Kidney epithelial cell (primary cell): ENCODE results near the gene NPBWR2. TPM values are rescaled to one million over a fixed set of nuclear protein-coding genes. Genes with fewer than 3 reads are reported as not detected.
A peak's percentile ranks its signal among the peaks of the same experiment; 100 is the strongest.
"Not testable (repeated sequence)": the region's sequence is repeated elsewhere in the genome, so short reads cannot be mapped to it uniquely, and the experiment has no call there.

Experiments
- DNase-seq: peaks from one replicate; pipeline ENCODE4 v3.0.0-alpha.2; 2010; ENCODE audit warnings: low read depth
- H3K27me3 ChIP-seq: 2 replicates; pipeline ENCODE4 v1.6.0; 2011; ENCODE audit warnings: low read length; ENCODE audit not compliant: control insufficient read depth, insufficient read depth
- H3K36me3 ChIP-seq: 2 replicates; pipeline ENCODE4 v1.5.1; 2011; ENCODE audit warnings: low read length; ENCODE audit not compliant: control insufficient read depth, insufficient read depth
- H3K4me3 ChIP-seq: 2 replicates; pipeline ENCODE4 v1.5.1; 2011; ENCODE audit warnings: low read depth, mild to moderate bottlenecking, control low read depth, low read length
- total RNA-seq: library from RNA; depleted of rRNA; stranded (reverse); fragments of >200 nt; gene quantifications from 2 replicates; pipeline ENCODE4 v1.2.3, GENCODE V29; 2015
- TF ChIP-seq, protein P1 (sequence below): IDR thresholded peaks from 2 replicates; pipeline ENCODE4 v1.5.1; 2011; ENCODE audit warnings: mild to moderate bottlenecking, moderate library complexity, low read length, control low read depth, inconsistent platforms; ENCODE audit not compliant: insufficient read depth, poor library complexity, severe bottlenecking

The NPBWR2 gene
- total RNA-seq, 1 donor from 2014 or later, result not detected

DNA sequence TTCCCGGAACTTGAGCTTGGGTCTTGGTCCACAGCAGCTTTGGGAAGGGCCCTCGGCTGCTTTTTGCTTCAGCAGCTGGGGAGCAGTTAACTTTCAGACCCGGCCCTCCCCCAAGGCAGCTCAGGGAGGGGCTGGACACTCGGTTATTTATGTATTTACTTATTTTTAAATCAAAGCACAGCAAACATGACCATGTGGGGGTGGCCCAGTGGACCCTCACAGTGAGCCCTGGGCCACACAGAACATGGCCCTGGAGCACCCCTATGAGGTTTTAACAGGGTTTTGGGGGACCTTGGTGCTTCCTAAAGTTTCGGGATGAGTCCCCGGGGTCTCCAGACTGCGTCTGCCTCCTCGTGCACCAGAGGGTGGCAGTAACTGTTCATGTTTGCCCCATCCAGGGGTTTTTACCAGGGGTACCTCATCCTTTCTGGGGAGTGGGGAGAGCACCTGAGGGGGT, 26.6 kb upstream of the NPBWR2 start:
- no peak for DNase-seq
- Histone ChIP-seq H3K4me3 (no peak overlapping the region), H3K27me3 (peaks cover 3% of the 10 kb centered on the region), H3K36me3 (no peaks in the 10 kb centered on the region)
- TF ChIP-seq, protein P1, sequence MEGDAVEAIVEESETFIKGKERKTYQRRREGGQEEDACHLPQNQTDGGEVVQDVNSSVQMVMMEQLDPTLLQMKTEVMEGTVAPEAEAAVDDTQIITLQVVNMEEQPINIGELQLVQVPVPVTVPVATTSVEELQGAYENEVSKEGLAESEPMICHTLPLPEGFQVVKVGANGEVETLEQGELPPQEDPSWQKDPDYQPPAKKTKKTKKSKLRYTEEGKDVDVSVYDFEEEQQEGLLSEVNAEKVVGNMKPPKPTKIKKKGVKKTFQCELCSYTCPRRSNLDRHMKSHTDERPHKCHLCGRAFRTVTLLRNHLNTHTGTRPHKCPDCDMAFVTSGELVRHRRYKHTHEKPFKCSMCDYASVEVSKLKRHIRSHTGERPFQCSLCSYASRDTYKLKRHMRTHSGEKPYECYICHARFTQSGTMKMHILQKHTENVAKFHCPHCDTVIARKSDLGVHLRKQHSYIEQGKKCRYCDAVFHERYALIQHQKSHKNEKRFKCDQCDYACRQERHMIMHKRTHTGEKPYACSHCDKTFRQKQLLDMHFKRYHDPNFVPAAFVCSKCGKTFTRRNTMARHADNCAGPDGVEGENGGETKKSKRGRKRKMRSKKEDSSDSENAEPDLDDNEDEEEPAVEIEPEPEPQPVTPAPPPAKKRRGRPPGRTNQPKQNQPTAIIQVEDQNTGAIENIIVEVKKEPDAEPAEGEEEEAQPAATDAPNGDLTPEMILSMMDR, result peak; percentile 34

DNA sequence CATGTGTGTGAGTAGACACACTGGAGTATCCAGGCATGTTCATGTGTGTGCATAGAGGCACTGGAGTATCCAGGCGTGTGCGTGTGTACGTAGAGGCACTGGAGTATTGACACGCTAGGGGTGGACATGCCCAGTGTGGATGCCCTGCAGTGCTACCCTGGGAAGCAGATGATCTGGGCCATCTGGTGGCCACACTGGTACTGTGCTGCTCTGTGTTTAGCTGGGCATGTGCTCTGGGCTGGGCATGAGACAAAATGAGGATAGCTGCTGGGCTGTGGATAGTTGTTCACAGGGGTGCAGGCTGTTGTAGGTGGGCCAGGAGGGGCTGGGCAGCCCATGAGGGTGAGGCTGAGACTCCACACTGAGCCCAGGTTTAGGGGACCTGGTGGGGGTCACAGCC, 24.0 kb upstream of the NPBWR2 start:
- peaks cover 3% of the 10 kb centered on the region for H3K27me3 ChIP-seq
- DNase-seq, result no peak
- no peaks in the 10 kb centered on the region for H3K36me3 ChIP-seq
- H3K4me3 ChIP-seq, result no peak overlapping the region
- TF ChIP-seq, protein P1, result peak; percentile 29

DNA sequence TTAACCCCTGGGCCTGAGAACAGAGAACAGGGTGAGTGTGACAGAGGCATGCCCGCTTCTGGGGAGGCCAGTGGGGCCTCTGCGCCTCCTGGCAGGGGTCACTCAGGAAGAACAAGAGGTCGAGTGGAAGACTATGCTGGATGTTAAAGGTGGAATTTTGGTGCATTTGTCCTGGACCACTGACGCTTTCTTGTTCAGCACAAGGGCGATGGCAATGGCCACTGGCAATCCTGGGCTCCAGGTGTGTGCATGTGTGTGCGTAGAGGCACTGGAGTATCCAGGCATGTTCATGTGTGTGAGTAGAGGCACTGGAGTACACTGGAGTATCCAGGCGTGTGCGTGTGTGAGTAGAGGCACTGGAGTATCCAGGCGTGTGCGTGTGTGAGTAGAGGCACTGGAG, 23.5 kb upstream of the NPBWR2 start:
- no peak for DNase-seq
- Histone ChIP-seq H3K27me3 (peaks cover 3% of the 10 kb centered on the region), H3K36me3 (no peaks in the 10 kb centered on the region), H3K4me3 (no peak overlapping the region)
- TF ChIP-seq, protein P1, result no peak

DNA sequence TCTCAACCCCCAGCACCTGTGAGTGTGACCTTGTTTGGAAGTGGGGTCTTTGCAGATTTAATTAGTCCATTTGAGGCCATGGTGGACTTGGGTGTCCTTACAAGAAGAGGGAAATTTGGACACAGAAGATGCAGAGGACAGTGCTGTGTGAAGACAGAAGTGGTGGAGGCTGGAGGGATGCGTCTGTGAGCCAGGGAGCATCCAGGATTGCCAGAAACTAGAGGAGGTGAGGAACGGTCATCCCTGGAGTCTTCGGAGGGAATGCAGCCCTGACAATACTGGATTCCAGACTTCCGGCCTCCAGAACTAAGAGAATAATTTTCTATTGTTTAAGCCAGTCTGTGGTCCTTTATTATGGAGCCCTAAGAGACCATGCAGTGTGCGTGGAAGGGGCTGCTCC, 22.9 kb upstream of the NPBWR2 start:
- Histone ChIP-seq H3K27me3 (peaks cover 3% of the 10 kb centered on the region), H3K4me3 (no peak overlapping the region), H3K36me3 (no peaks in the 10 kb centered on the region)
- DNase-seq, result no peak
- TF ChIP-seq, protein P1, result no peak

DNA sequence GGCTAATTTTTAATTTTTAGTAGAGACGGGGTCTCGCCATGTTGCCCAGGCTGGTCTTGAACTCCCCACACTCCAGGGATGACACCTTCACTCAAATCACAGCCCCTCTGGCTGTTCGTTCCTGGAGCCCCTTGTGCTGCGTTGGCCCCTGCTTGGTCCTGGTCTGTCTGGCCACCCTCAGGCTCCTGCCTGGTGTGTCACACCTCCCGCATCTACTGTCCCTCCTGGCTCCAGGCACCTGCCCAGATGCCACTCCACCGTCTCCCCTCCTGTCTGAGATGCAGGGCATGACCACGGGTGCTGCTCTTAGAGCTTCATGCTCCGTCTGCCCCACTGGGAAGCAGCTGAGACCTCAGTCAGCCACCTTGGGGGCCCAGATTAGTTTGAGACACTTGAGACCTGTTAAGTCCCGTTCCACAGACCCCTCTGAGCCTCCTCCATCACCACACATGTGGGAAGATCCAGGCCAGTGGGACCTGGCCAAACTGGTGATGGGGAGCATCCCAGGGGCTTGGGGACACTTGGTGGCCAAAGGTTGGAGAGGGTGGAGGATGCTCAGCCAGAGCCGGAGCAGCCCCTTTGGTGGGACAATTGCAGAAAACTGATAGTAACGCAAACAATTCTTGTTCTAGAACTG, 21.9 kb upstream of the NPBWR2 start:
- TF ChIP-seq, protein P1, result no peak
- DNase-seq, result no peak
- Histone ChIP-seq H3K36me3 (no peaks in the 10 kb centered on the region), H3K4me3 (no peak overlapping the region), H3K27me3 (peaks cover 3% of the 10 kb centered on the region)

DNA sequence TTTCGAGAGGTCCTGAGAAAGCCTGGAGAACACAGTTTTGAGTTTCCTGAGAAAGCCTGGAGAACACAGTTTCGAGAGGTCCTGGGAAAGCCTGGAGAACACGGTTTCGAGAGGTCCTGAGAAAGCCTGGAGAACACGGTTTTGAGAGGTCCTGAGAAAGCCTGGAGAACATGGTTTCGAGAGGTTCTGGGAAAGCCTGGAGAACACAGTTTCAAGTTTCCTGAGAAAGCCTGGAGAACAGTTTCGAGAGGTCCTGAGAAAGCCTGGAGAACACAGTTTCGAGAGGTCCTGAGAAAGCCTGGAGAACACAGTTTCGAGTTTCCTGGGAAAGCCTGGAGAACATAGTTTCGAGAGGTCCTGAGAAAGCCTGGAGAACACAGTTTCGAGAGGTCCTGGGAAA, 16.2 kb upstream of the NPBWR2 start:
- H3K27me3 ChIP-seq, result peaks cover 11% of the 10 kb centered on the region
- DNase-seq, H3K4me3 ChIP-seq, H3K36me3 ChIP-seq: not testable (repeated sequence)

DNA sequence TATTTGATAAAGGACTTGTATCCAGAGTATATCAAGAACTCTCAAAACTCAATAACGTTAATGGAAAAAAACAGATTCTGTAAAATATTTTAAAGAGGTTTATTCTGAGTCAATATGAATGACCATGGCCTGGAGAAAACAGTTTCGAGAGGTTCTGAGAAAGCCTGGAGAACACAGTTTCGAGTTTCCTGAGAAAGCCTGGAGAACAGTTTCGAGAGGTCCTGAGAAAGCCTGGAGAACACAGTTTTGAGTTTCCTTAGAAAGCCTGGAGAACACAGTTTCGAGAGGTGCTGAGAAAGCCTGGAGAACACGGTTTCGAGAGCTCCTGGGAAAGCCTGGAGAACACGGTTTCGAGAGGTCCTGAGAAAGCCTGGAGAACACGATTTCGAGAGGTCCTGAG, 15.6 kb upstream of the NPBWR2 start:
- not testable (repeated sequence) for DNase-seq, H3K4me3 ChIP-seq, H3K36me3 ChIP-seq
- peaks cover 11% of the 10 kb centered on the region for H3K27me3 ChIP-seq
